Fibroblast of villous mesenchyme (primary cell): ENCODE data around the gene TULP4. TPM values are rescaled to one million over a fixed set of nuclear protein-coding genes. Genes with fewer than 3 reads are reported as not detected.

Experiments used
- DNase-seq: peaks from one replicate; pipeline ENCODE4 v3.0.0-alpha.2; 2010; ENCODE audit warnings: low read depth
- H3K4me3 ChIP-seq: 2 replicates; pipeline ENCODE4 v1.5.1; 2011; ENCODE audit warnings: low read depth, mild to moderate bottlenecking, low read length
- total RNA-seq: library from RNA; depleted of rRNA; stranded (reverse); fragments of >200 nt; gene quantifications from 2 replicates; pipeline ENCODE4 v1.2.3, GENCODE V29; 2012
- TF ChIP-seq, protein P1 (sequence below): IDR thresholded peaks from 2 replicates; pipeline ENCODE4 v1.5.1; 2012; ENCODE audit warnings: low read depth, mild to moderate bottlenecking, low read length; ENCODE audit not compliant: insufficient read depth

TULP4 gene
- total RNA-seq, 1 donor: 120 TPM

DNA sequence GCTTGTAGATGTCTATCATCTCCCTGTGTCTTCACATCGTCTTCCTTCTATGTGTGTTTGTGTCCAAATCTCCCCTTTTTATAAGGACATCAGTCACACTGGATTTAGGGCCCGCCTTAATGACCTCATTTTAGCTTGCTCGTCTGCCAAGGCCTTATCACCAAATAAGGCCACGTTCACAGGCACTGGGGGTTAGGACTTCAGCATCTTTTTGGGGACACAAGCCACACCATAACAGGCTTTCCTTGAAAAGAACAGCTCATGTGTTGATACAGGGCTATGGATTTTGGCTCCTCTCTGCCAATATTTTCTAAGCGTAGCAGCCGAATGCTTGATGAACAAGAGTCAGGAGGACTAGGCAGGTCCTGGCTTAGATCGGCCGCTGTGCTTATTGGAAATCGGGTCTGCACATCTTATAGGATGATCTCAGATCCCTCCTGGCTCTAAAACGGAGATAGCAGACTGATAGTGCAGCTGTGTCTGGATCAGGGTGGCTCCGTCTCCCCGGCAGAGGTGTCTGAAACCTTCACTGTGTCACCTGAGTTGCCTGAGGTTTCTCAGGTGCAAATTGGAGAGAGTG is 231.4 kb downstream of the TULP4 start:
- DNase-seq: no peak
- H3K4me3 ChIP-seq: no peak overlapping the region
- TF ChIP-seq, protein P1, sequence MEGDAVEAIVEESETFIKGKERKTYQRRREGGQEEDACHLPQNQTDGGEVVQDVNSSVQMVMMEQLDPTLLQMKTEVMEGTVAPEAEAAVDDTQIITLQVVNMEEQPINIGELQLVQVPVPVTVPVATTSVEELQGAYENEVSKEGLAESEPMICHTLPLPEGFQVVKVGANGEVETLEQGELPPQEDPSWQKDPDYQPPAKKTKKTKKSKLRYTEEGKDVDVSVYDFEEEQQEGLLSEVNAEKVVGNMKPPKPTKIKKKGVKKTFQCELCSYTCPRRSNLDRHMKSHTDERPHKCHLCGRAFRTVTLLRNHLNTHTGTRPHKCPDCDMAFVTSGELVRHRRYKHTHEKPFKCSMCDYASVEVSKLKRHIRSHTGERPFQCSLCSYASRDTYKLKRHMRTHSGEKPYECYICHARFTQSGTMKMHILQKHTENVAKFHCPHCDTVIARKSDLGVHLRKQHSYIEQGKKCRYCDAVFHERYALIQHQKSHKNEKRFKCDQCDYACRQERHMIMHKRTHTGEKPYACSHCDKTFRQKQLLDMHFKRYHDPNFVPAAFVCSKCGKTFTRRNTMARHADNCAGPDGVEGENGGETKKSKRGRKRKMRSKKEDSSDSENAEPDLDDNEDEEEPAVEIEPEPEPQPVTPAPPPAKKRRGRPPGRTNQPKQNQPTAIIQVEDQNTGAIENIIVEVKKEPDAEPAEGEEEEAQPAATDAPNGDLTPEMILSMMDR: no peak

DNA sequence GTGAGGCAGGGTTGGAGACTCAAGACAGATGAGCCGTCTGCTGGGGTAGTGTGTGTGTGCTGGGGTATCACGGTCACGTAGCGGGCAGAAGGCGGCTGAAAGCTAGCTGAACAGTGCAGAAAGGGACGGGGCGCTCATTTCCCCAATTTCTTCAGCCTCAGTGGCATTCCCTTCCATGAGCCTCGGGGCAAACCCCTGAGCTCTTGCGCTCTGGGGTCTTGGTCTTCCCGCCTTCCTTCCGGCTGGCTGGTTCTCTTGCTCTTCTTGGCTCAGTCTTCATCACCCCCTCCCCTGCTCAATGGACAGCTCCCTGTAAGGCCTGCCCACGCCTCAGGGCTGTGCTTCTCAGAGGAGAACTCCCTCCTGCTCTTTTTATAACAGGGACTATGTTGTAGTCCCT is 232.2 kb downstream of the TULP4 start:
- DNase-seq: no peak
- TF ChIP-seq, protein P1: no peak
- no peak overlapping the region for H3K4me3 ChIP-seq

DNA sequence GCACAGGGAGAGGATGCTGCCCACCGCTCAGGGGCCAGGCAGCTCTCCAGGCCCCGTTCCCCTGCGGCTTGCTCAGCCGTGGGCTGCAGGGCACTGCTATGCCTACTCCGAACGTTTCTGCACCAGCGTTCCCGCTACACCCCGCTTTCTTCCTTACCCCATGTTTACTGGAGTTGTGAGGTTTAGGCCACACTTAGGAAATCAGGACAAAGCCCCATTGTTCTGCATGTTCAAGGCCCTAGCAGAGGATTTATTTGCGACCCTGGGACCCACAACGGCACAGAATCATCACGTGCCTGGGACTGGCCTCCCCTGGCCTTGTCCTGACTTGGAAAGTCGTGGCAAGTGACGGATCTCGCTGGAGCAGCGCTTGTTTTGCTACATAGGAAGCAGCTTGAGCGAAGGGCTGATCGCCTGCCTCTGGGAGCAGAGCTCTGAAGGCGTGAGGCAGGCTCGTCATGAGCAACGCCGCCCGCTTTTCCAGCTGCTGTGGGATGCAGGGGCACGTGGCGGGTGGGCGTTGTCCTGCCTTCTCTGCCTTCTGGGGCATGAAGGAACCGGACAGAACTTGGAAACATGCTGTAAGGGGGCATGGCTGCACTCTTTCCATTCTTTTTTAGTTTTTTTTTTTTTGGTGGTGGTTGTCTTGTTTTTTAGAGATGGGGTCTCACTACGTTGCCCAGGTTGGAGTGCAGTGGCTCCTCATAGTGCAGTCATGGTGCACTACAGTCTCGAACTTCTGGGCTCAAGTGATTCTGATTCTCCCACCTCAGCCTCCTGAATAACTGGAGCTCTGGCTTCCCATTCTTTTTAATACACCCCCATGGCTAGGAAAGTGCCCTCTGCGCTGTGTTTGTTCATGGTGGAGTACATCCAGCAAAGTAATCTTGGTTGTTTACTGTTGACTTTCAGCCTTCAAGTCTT is 233.0 kb downstream of the TULP4 start:
- DNase-seq: no peak
- no peak overlapping the region for H3K4me3 ChIP-seq
- TF ChIP-seq, protein P1: no peak

DNA sequence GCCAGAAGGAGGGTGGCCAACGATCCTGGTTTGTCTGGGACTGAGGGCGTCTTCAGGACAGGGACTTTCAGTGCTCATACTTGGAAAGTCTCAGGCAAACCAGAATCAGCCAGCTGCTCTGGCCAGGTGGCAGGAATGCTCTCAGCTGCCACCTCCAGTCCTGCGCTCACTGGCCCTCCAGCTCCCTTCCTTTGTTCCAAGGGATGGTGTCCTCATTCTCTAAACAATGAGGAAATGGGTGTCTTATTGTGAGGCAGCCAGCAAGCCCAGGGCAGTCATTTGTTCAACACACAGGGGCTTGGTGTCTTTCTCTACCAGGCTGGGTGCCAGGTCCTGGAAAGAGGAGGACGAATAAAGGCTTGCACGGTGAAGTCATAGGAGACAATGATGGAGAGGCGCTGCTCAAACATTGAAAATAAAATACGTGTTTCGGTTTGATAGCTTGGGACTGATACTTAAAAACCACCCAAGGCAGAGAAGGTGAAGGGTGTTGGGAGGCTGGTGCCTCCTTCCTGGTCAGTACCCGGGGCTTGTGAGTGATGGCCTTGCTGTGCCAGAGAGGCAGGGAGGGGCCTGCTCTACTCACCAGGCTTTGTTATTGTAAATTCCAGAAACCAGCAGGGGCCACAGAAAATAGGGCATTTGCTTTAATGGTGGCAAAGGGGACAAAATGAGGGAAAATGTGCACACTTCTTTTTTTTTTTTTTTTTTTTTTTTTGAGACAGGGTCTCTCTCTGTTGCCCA is 236.3 kb downstream of the TULP4 start:
- no peak for DNase-seq
- no peak overlapping the region for H3K4me3 ChIP-seq
- TF ChIP-seq, protein P1: no peak

DNA sequence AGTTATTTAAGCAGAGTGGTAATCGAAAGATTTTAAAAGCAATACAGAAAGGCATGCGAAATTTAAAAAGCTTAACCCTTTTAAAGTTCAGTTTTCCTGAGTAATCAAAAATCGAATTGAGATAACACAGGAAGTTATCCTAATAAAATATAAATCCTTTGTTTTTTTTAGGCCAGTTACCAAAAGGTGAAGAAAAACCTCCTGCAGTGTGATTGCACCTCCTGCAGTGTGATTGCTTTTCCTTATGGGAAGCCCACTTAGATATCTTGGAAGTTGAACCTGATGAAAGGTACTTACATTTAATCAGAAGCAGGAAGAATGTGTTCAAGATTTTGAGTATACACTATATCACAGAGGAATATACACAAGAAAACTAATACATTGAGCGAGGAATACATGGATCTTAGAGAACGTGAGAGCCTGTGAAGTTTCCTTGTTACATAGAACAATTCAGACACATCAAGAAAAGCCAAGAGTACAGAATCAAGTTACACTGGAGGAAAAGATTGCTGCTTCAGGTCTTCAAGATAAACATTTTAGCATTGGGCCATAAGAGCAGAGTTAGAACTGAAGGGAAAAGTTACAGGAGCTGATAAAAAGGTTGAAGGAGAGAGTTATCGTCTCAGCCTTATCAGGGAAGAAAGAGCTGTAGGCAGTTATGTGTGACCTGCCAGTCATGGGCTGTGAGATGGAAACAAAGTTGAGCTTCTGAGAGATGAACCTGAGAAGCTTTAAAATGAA is 240.0 kb downstream of the TULP4 start:
- no peak for DNase-seq
- no peak overlapping the region for H3K4me3 ChIP-seq
- TF ChIP-seq, protein P1: no peak

DNA sequence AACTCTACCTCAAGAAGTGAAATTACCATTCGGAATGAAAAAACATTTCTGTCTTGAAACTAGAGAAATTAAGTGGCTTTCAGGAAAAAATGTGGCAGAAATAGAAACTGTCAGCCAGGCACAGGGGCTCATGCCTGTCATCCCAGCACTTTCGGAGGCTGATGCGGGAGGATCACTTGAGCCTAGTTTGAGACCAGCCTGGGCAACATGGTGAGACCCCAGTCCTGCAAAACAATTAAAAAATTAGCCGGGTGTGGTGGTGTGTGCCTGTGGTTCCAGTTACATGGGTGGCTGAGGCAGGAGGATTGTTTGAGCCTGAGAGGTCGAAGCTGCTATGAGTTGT is 240.5 kb downstream of the TULP4 start:
- TF ChIP-seq, protein P1: no peak
- no peak for DNase-seq
- H3K4me3 ChIP-seq: no peak overlapping the region
